ENCODE results near the gene GALNT13.

Gene GALNT13

GRCh38 chr2:154133823-154134222 is 262.1 kb downstream of the GALNT13 start:
- no peak for DNase-seq

GRCh38 chr2:154140249-154141025 is 268.7 kb downstream of the GALNT13 start:
- no peak for DNase-seq

DNA sequence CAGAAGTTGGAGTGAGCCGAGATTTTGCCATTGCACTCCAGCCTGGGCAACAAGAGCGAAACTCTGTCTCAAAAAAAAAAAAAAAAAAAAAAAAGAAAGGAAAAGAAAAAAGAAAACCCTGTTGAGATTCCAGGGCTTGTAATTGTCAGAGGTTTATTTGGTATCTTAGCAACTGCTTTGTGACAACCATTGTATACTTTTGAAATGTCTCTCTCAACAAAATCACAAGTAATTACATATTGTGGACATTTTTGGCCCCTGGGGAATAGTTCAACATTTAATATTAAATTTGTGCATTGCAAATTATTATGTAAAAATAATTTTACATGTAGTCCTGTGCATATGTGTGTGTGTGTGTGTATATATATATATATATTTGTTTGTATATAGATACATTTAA is 270.8 kb downstream of the GALNT13 start:
- no peak for DNase-seq

GRCh38 chr2:154143105-154143504 is 271.4 kb downstream of the GALNT13 start:
- DNase-seq: no peak

DNA sequence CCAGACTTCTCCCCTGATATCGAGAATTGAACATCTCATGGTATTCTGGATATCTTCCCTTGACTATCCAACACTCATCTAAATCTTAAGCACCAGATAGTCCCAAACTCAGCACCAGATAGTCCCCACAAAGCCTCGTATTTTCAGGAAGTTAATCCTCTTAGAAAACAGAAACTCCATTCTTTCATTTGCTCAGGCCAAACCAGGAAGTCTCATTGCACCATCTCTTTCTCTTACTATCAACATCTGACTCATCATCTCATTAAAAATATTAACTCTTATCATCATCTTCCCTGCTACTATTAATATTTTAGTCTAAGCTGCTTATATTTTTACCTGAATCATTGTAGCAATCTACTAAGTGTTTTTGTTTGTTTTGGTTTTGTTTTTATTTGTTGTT is 286.4 kb downstream of the GALNT13 start:
- DNase-seq: no peak

GRCh38 chr2:154161286-154161685 is 289.6 kb downstream of the GALNT13 start:
- no peak for DNase-seq

DNA sequence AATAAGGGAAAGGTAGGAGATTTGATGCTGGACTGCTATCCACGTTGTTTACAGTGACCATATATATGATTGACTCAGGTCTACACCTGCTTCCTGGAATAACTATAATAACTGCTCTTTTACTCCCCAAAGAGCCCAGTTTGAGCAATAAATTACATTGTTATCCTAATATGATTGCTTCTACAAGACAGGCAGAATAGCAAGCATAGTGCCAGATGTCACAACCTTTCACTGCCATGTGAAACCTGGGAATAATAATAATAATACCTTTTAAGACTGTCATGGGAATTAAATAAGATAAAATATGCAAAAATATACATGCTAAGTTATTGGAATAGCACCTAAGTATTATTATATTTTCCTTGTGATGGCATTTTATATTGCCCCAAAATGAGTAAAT is 298.7 kb downstream of the GALNT13 start:
- DNase-seq: no peak

DNA sequence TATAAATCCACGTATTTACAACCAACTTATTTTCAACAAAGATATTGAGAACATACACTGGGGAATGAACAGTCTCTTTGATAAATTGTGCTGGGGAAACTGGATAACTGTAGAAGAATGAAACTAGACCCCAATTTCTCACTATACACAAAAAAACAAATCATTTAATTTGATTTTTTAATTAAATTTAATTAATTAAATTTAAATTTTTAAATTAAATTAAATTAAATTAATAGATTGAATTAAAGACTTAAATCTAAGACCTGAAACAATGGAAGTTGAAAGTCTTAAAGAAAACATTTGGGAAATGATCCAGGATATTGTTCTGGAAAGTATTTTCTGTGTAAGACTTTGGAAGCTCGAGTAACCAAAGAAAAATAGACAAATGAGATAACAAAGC is 301.4 kb downstream of the GALNT13 start:
- DNase-seq: no peak

DNA sequence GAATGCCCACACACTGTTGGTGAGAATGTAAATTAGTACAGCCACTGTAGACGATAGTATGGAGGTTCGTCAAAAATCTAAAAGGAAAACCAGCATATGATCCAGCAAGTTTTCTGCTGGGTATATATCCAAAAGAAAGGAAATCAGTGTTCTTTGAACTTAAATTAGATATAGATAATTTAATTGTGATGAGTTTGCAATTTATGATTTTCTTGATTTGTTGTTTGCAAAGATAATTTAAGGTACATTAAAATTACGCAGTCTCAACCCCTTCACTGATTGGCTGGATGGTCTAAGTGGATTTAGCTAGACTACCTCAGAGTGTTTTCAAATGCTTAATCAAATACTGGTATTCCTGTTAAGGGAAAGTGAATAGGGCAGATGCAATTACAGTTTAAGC is 302.2 kb downstream of the GALNT13 start:
- DNase-seq: no peak

DNA sequence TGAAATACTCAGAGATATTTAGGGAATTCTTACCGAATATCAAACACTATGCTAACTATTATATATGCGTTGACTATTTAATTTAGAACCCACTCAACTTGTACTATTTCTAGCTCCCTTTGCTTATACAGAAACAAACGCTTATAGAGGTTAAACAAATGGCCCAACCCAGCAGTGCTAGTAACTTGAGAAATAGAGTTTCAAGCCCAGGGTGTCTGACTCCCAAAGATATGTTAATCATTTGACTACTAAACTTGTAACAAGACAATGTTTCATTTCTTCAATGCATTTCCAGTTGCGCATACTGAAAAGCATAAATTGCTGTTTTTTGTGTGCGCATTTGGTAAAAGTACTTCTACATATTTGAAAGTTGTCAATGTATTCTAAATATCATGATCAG is 310.3 kb downstream of the GALNT13 start:
- no peak for DNase-seq

DNA sequence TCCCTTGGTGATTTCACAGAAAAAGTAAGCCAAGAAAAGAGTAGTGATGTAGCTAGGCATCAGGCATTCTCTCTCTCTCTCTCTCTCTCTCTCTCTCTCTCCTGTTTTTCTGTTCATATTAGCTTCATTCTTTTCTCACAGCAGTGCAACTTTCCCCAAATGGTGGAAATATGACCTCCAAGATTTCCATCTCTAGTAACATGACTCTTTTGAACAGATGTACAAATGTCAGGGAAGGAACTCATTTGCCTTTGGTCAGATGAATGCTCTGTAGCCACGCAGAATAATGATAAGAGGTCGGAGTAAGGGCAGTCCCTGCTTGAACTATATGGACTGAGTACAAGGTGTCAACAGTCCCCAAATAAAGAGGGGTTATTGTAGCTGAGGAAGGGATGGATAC is 316.2 kb downstream of the GALNT13 start:
- DNase-seq: no peak

DNA sequence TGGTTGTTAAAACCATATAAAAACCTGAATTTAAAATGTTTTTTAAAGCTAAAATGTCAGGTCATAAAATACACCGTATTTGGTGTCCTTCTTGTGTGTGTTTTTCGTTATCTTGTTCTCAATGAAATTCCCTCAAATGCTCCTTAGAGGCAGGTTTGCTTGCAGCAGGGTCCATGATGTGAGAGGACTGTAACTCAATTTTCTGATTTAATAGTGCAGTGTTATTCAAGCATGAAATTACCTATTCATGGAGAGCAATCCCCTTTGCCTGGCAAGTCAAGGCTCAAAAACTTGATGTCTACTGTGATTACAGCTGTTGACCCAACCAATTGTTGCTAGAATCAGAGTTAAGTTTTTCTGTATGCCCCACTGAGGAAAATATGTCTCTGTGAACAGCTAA is 318.2 kb downstream of the GALNT13 start:
- no peak for DNase-seq

DNA sequence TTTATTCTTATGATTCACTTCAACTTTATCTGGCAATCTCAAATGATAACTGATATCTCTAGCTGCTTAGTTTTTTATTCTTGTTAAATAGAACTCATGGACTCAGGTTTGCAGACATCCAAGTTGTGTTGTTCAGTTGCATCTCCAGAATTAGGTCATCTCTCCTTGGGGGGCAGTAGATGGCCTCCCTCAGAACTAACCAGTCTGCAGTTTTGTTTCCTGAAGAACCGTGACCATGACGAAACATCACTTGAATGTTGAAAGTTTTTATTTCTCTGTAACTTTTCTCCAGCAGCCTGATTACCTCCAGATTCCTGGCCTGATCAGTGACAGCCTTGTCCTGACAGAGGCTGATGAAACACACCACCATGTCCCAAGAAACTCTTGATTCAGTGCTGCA is 321.5 kb downstream of the GALNT13 start:
- no peak for DNase-seq

- no peak for DNase-seq
These were observed 323.4 kb downstream of the GALNT13 start for GRCh38 chr2:154194909-154195643.

GRCh38 chr2:154195644-154196195 is 324.0 kb downstream of the GALNT13 start:
- DNase-seq: no peak

GRCh38 chr2:154198866-154199265 is 327.1 kb downstream of the GALNT13 start:
- no peak for DNase-seq

- DNase-seq: no peak
These were observed 331.5 kb downstream of the GALNT13 start for GRCh38 chr2:154203206-154203605.

DNA sequence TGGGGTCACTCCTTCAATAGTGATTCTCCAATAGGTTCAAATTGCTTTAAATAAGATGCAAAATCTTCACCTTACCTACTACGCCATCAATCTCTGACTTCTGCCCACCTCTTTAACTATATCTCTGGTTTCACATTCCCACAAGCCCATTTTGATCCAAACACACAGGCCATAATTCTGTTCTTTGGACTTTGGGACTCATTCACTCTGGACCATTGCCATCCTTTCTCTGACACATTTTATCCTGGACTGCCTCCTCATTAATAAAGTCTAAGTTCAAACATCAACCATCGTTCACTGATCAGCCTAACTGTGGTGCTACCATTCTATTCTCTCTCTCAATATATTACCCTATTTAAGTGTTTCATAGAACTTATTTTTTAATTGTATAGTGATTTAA is 332.2 kb downstream of the GALNT13 start:
- no peak for DNase-seq

GRCh38 chr2:154207288-154208047 is 335.7 kb downstream of the GALNT13 start:
- no peak for DNase-seq

- no peak for DNase-seq
These were observed 352.0 kb downstream of the GALNT13 start for GRCh38 chr2:154223726-154224125.

DNA sequence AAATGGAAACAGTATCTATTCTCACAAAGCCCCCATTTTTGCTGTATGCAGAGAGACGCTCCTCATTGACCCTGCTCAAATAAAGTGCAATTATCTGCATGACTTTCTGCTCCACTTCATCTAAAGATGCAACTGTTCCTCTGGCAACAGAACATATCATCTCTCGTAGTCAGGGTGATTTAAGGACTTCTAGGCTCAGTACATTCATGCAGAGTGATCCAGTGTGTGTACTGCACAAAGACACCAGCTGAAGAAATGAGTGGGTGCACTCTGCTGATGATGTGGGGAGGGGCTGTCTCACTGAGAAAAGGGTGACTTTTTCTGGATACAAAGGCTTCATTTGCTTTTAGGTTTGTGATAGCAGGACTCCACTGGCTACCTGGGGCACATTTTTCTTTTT is 355.2 kb downstream of the GALNT13 start:
- no peak for DNase-seq

DNA sequence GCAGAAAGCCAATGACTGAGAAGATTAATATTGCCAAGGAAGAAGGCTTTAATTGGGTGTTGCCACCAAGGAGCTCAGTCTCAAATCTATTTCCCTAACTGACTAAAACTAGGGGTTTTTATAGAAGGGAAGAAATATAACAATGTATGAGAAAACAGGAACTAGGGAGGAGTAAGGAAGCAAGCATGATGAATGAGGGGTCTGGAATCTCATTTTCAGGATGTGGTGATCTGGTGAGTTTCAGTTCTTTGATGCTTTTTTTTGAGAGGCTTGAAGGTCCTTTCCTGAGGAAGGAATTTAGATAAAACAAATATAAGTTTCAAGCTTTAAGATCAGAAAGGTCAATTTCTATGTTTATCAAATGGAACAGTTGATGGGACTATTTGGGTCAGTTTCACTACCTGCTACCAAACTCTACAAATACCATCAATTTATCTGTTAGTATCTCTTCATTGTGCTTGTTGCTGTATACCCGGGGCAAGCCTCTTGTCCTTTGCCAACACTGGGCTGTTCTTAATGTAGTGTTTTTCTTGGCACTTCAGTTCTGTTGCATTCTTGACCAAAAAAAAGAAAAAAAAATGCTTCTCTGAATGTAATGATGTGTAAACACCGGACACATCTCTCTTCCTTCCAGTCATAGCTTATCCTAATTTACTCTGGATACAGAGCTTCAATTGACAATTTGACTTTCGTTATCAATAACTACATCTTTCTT is 357.0 kb downstream of the GALNT13 start:
- no peak for DNase-seq

GRCh38 chr2:154229966-154230365 is 358.2 kb downstream of the GALNT13 start:
- DNase-seq: no peak
